ENCODE data around the gene MCF2L. TPM values are rescaled to one million over a fixed set of nuclear protein-coding genes. Genes with fewer than 3 reads are reported as not detected.

MCF2L gene
- total and polyA plus RNA-seq, 5 donors from 2014 or later, result 0.34 to 22.2 (median 1.3) TPM

DNA sequence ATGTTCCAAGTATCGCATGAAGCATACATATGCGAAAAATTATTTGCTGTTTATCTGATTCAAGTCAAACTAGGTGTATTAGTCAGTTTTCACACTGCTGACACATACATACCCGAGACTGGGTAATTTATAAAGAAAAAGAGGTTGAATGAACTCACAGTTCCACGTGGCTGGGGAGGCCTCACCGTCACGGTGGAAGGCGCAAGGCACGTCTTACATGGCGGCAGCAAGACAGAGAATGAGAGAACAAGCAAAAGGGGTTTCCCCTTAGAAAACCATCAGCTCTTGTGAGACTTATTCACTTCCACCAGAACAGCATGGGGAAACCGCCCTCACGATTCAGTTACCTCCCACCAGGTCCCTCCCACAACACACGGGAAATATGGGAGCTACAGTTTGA, 176.5 kb downstream of the MCF2L start:
- Mint-ChIP-seq H3K4me3 (no peak overlapping the region), H3K4me1 (no peaks in the 10 kb centered on the region), H3K36me3 (no peaks in the 10 kb centered on the region), H3K27me3 (no peaks in the 10 kb centered on the region), H3K9me3 (no peaks in the 10 kb centered on the region), H3K27ac (peak overlapping the region in 1 of 3 donors; percentile 39)
- no peak overlapping the region for H3K4me3 ChIP-seq (ENCODE audit: low read depth, low read length)
- H3K4me1 ChIP-seq (ENCODE audit: control insufficient read depth, insufficient read depth, low read length, poor library complexity, severe bottlenecking), result no peaks in the 10 kb centered on the region
- no peaks in the 10 kb centered on the region for H3K9me3 ChIP-seq (ENCODE audit: control insufficient read depth in 2 of 2, low read length in 2 of 2)
- no peak overlapping the region for H3K27ac ChIP-seq (ENCODE audit: insufficient read depth, low read length, poor library complexity, severe bottlenecking)
- no peaks in the 10 kb centered on the region for H3K36me3 ChIP-seq (ENCODE audit: control insufficient read depth, insufficient read depth, low read length)
- no peaks in the 10 kb centered on the region for H3K27me3 ChIP-seq (ENCODE audit: control insufficient read depth, insufficient read depth, low read length)
- DNase-seq, result no peak
- ATAC-seq (ENCODE audit: low read depth in 2 of 2), result no peak

DNA sequence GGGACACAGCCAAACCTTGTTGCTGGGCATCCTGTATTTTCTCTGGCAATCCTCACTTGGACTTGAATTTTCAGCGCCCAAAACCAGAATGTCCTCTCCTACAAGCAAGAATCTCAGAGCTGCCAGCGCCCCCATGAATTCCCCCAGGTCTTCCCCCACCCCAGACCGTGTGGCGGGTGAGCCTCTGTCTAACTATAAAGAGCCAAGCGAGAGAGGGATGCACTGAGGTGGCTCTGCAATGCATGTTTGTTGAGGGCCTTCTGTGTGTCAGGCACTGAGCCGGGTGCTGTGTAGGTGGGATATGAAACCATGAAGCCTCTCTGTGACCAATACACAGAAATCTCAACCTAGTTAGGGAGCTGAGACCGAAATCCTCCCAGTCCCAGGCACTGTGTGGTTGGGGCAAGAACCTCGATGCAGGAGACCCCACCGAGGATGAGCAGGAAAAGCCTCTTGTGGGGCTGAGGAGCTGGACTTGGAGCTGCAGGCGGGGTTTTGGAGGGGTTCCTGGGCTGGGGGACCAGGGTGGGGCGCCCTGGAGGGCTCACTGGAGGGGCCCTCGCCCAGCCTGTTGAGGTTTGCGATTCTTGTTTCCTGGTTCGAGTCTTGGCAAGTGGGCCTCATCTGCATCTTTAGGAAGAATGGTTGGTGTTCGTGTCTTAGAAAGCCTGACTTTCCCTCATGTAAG, 177.0 kb downstream of the MCF2L start:
- DNase-seq (no peak), ATAC-seq (ENCODE audit: low read depth in 2 of 2) (no peak)
- H3K4me3 Mint-ChIP-seq, result no peak overlapping the region
- no peak overlapping the region for H3K27ac Mint-ChIP-seq
- H3K27me3 Mint-ChIP-seq, result no peaks in the 10 kb centered on the region
- no peak overlapping the region for H3K4me3 ChIP-seq (ENCODE audit: low read depth, low read length)
- no peaks in the 10 kb centered on the region for H3K36me3 ChIP-seq (ENCODE audit: control insufficient read depth, insufficient read depth, low read length)
- H3K9me3 ChIP-seq (ENCODE audit: control insufficient read depth in 2 of 2, low read length in 2 of 2), result no peaks in the 10 kb centered on the region
- H3K27me3 ChIP-seq (ENCODE audit: control insufficient read depth, insufficient read depth, low read length), result no peaks in the 10 kb centered on the region
- H3K4me1 ChIP-seq (ENCODE audit: control insufficient read depth, insufficient read depth, low read length, poor library complexity, severe bottlenecking), result no peaks in the 10 kb centered on the region
- H3K27ac ChIP-seq (ENCODE audit: insufficient read depth, low read length, poor library complexity, severe bottlenecking), result no peak overlapping the region
- no peaks in the 10 kb centered on the region for H3K36me3 Mint-ChIP-seq
- no peaks in the 10 kb centered on the region for H3K9me3 Mint-ChIP-seq
- H3K4me1 Mint-ChIP-seq, result peaks cover 0 to under 1% (median 0%) of the 10 kb centered on the region in 4 donors

DNA sequence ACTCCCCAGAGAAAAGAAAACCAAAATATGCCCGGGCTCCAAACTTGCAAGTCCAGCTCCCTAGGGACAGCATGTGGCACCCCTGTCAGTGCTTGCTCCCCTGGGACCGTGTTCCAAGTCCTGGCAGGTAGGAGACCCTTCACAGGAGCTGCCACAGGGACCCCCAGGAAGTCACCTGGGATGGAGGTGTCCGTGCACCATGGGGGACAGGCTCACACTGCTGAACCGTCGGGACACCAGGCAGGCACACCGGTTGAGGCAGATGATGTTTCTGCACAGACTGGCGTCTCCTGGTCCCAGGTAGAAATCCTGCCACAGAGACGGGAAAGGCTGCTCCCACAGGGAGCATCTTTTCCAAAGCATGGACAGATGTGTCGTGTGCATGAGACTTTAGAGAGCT, 177.7 kb downstream of the MCF2L start:
- ATAC-seq (ENCODE audit: low read depth in 2 of 2) (no peak), DNase-seq (no peak)
- Histone ChIP-seq H3K9me3 (ENCODE audit: control insufficient read depth in 2 of 2, low read length in 2 of 2) (no peaks in the 10 kb centered on the region), H3K27me3 (ENCODE audit: control insufficient read depth, insufficient read depth, low read length) (no peaks in the 10 kb centered on the region), H3K4me3 (ENCODE audit: low read depth, low read length) (no peak overlapping the region), H3K4me1 (ENCODE audit: control insufficient read depth, insufficient read depth, low read length, poor library complexity, severe bottlenecking) (peaks cover 1% of the 10 kb centered on the region), H3K36me3 (ENCODE audit: control insufficient read depth, insufficient read depth, low read length) (no peaks in the 10 kb centered on the region), H3K27ac (ENCODE audit: insufficient read depth, low read length, poor library complexity, severe bottlenecking) (no peak overlapping the region)
- Mint-ChIP-seq H3K4me3 (no peak overlapping the region), H3K9me3 (peaks cover 0 to 2% (median 0%) of the 10 kb centered on the region in 7 donors), H3K36me3 (no peaks in the 10 kb centered on the region), H3K4me1 (peaks cover 0 to 2% (median 0%) of the 10 kb centered on the region in 4 donors), H3K27ac (no peak overlapping the region), H3K27me3 (no peaks in the 10 kb centered on the region)

GRCh38 chr13:113147206-113147605, 178.2 kb downstream of the MCF2L start:
- Mint-ChIP-seq H3K27me3 (no peaks in the 10 kb centered on the region), H3K27ac (no peak overlapping the region), H3K36me3 (no peaks in the 10 kb centered on the region), H3K4me3 (no peak overlapping the region), H3K4me1 (peaks cover 0 to 4% (median under 1%) of the 10 kb centered on the region in 4 donors), H3K9me3 (peaks cover 0 to 2% (median 0%) of the 10 kb centered on the region in 7 donors)
- Histone ChIP-seq H3K4me3 (ENCODE audit: low read depth, low read length) (no peak overlapping the region), H3K36me3 (ENCODE audit: control insufficient read depth, insufficient read depth, low read length) (no peaks in the 10 kb centered on the region), H3K9me3 (ENCODE audit: control insufficient read depth in 2 of 2, low read length in 2 of 2) (no peaks in the 10 kb centered on the region), H3K4me1 (ENCODE audit: control insufficient read depth, insufficient read depth, low read length, poor library complexity, severe bottlenecking) (peaks cover 6% of the 10 kb centered on the region), H3K27ac (ENCODE audit: insufficient read depth, low read length, poor library complexity, severe bottlenecking) (no peak overlapping the region), H3K27me3 (ENCODE audit: control insufficient read depth, insufficient read depth, low read length) (no peaks in the 10 kb centered on the region)
- ATAC-seq (ENCODE audit: low read depth in 2 of 2), result no peak
- no peak for DNase-seq

- H3K36me3 ChIP-seq (ENCODE audit: control insufficient read depth, insufficient read depth, low read length), result no peaks in the 10 kb centered on the region
- peaks cover 18% of the 10 kb centered on the region for H3K4me1 ChIP-seq (ENCODE audit: control insufficient read depth, insufficient read depth, low read length, poor library complexity, severe bottlenecking)
- Mint-ChIP-seq H3K9me3 (peaks cover 0 to 2% (median 0%) of the 10 kb centered on the region in 7 donors), H3K36me3 (no peaks in the 10 kb centered on the region), H3K4me3 (no peak overlapping the region), H3K27me3 (peaks cover 7% of the 10 kb centered on the region), H3K4me1 (peaks cover 6 to 12% (median 8%) of the 10 kb centered on the region in 4 donors), H3K27ac (no peak overlapping the region)
- H3K27ac ChIP-seq (ENCODE audit: insufficient read depth, low read length, poor library complexity, severe bottlenecking), result no peak overlapping the region
- no peak for DNase-seq
- no peak overlapping the region for H3K4me3 ChIP-seq (ENCODE audit: low read depth, low read length)
- H3K9me3 ChIP-seq (ENCODE audit: control insufficient read depth in 2 of 2, low read length in 2 of 2), result no peaks in the 10 kb centered on the region
- H3K27me3 ChIP-seq (ENCODE audit: control insufficient read depth, insufficient read depth, low read length), result no peaks in the 10 kb centered on the region
- ATAC-seq (ENCODE audit: low read depth in 2 of 2), result no peak
These were observed 179.4 kb downstream of the MCF2L start for GRCh38 chr13:113148407-113148806.

DNA sequence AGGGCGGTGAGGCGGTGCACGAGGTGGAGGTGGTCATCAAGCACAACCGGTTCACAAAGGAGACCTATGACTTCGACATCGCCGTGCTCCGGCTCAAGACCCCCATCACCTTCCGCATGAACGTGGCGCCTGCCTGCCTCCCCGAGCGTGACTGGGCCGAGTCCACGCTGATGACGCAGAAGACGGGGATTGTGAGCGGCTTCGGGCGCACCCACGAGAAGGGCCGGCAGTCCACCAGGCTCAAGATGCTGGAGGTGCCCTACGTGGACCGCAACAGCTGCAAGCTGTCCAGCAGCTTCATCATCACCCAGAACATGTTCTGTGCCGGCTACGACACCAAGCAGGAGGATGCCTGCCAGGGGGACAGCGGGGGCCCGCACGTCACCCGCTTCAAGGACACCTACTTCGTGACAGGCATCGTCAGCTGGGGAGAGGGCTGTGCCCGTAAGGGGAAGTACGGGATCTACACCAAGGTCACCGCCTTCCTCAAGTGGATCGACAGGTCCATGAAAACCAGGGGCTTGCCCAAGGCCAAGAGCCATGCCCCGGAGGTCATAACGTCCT, 180.0 kb downstream of the MCF2L start:
- Mint-ChIP-seq H3K4me3 (peak overlapping the region in 1 of 4 donors; percentile 4), H3K27me3 (peaks cover 7% of the 10 kb centered on the region), H3K36me3 (no peaks in the 10 kb centered on the region), H3K27ac (no peak overlapping the region), H3K9me3 (peaks cover 0 to 2% (median 0%) of the 10 kb centered on the region in 7 donors), H3K4me1 (peaks cover 6 to 16% (median 8%) of the 10 kb centered on the region in 4 donors)
- Histone ChIP-seq H3K4me3 (ENCODE audit: low read depth, low read length) (no peak overlapping the region), H3K27ac (ENCODE audit: insufficient read depth, low read length, poor library complexity, severe bottlenecking) (no peak overlapping the region), H3K4me1 (ENCODE audit: control insufficient read depth, insufficient read depth, low read length, poor library complexity, severe bottlenecking) (peaks cover 21% of the 10 kb centered on the region), H3K9me3 (ENCODE audit: control insufficient read depth in 2 of 2, low read length in 2 of 2) (no peaks in the 10 kb centered on the region), H3K27me3 (ENCODE audit: control insufficient read depth, insufficient read depth, low read length) (no peaks in the 10 kb centered on the region), H3K36me3 (ENCODE audit: control insufficient read depth, insufficient read depth, low read length) (no peaks in the 10 kb centered on the region)
- no peak for ATAC-seq (ENCODE audit: low read depth in 2 of 2)
- DNase-seq, result no peak

Other genes with a start within 250 kb of the MCF2L start
- not detected for gene F7, start 136.6 kb downstream of the MCF2L start, total RNA-seq
- gene F7, start 136.6 kb downstream of the MCF2L start, polyA plus RNA-seq, result not detected
- not detected for gene F10, start 153.6 kb downstream of the MCF2L start, total RNA-seq
- gene F10, start 153.6 kb downstream of the MCF2L start, polyA plus RNA-seq, result under 1 TPM in 1 of 4 donors, not detected in 3; 0.11 TPM
- gene PROZ, start 189.4 kb downstream of the MCF2L start, total RNA-seq, result not detected
- gene PROZ, start 189.4 kb downstream of the MCF2L start, polyA plus RNA-seq, result under 1 TPM in 2 of 4 donors, not detected in 2; 0.15 TPM
- 46.8 TPM for gene PCID2, start 239.5 kb downstream of the MCF2L start, total RNA-seq
- gene PCID2, start 239.5 kb downstream of the MCF2L start, polyA plus RNA-seq, result 10 to 100 TPM; 68.5 to 95.4 (median 83.9) TPM
- gene CUL4A, start 240.4 kb downstream of the MCF2L start, total RNA-seq, result 76.4 TPM
- 10 to 100 TPM; 46.5 to 54.7 (median 52.9) TPM for gene CUL4A, start 240.4 kb downstream of the MCF2L start, polyA plus RNA-seq